Spleen (tissue), 11 donors: ENCODE data around the gene SLC25A44. TPM values are rescaled to one million over a fixed set of nuclear protein-coding genes. Genes with fewer than 3 reads are reported as not detected.

ENCODE experiments used
- DNase-seq: peaks from one replicate; pipeline ENCODE4 v3.0.0-alpha.2; 2020
- H3K27ac ChIP-seq, 8 donors: fragments of 200-600 bp; sonication (generic) in 7 of 8; 1 replicate in 4 of 8; 2 replicates in 4 of 8; pipeline versions ENCODE4 v1.5.0 to v1.8.0; 2016 to 2021; ENCODE audit warnings: inconsistent platforms in 4 of 8, mild to moderate bottlenecking in 4 of 8, moderate library complexity in 1 of 8
- H3K27me3 ChIP-seq, 7 donors: fragments of 200-600 bp; sonication (generic) in 6 of 7; replicated peaks in 1 of 7; 1 replicate in 4 of 7; 2 replicates in 3 of 7; pipeline versions ENCODE4 v1.5.0 to v1.8.0; 2016 to 2021; ENCODE audit warnings: inconsistent platforms in 3 of 7, mild to moderate bottlenecking in 1 of 7
- H3K36me3 ChIP-seq, 6 donors: fragments of 200-600 bp; sonication (generic) in 5 of 6; 1 replicate in 4 of 6; 2 replicates in 2 of 6; pipeline versions ENCODE4 v1.5.0 to v1.8.0; 2016 to 2021; ENCODE audit warnings: inconsistent platforms in 2 of 6
- H3K4me1 ChIP-seq, 6 donors: fragments of 200-600 bp; sonication (generic) in 5 of 6; 1 replicate in 3 of 6; 2 replicates in 3 of 6; pipeline versions ENCODE4 v1.5.0 to v1.8.0; 2016 to 2021; ENCODE audit warnings: inconsistent platforms in 3 of 6
- H3K4me3 ChIP-seq, 8 donors: fragments of 200-600 bp; sonication (generic) in 7 of 8; 1 replicate in 4 of 8; 2 replicates in 4 of 8; pipeline versions ENCODE4 v1.5.0 to v1.8.0; 2016 to 2021; ENCODE audit warnings: inconsistent platforms in 4 of 8, mild to moderate bottlenecking in 4 of 8, moderate library complexity in 2 of 8
- H3K9me3 ChIP-seq, 8 donors: fragments of 200-600 bp; sonication (generic) in 7 of 8; 1 replicate in 4 of 8; 2 replicates in 4 of 8; pipeline versions ENCODE4 v1.5.0 to v1.8.0; 2016 to 2021; ENCODE audit warnings: inconsistent platforms in 4 of 8
- CTCF ChIP-seq, 11 experiments: fragments of 200-600 bp in 7 of 11; fragments of 450-650 bp in 4 of 11; sonication (generic) in 4 of 11; IDR thresholded peaks in 8 of 11; conservative IDR thresholded peaks in 3 of 11; 1 replicate in 7 of 11; 2 replicates in 4 of 11; pipeline versions ENCODE4 v1.4.0 to v1.8.0; 2016 to 2021; ENCODE audit warnings: antibody characterized with exemption in 11 of 11, inconsistent platforms in 4 of 11, mild to moderate bottlenecking in 1 of 11
- POLR2A ChIP-seq, 3 donors: fragments of 450-650 bp; IDR thresholded peaks; one replicate each; pipeline ENCODE4 v1.5.1; 2017; ENCODE audit warnings: antibody characterized with exemption in 3 of 3, mild to moderate bottlenecking in 1 of 3
- POLR2AphosphoS5 ChIP-seq, 3 donors: sonication (generic); formaldehyde crosslinking; IDR thresholded peaks; one replicate each; pipeline ENCODE4 v1.5.1; 2017; ENCODE audit warnings: antibody characterized with exemption in 3 of 3
- WGBS, 5 donors: extraction: QIAGEN DNeasy Blood & Tissue Kit in 3 of 5; methylation state at CpG; one replicate each; pipeline versions ENCODE4 v1.1.5 to v1.1.7; 2013 to 2018; 5-methylcytosine and 5-hydroxymethylcytosine counted together
- intact Hi-C: fragments of 100-400 bp; cut with DNase I; formaldehyde crosslinking; loops from one replicate; pipeline ENCODE4 v1.15.0; 2023; ENCODE audit warnings: low total_unique reads
- polyA plus RNA-seq, 3 donors: library from polyadenylated mRNA; stranded (reverse); fragments of 200-250 nt; gene quantifications; one replicate each; pipeline ENCODE4 v1.2.1, GENCODE V29; 2013
- total RNA-seq, 7 donors: library from RNA; depleted of rRNA in 3 of 7; stranded (reverse); fragments of >200 nt in 3 of 7; fragmentation: NEBNext Ultra II Directional in 4 of 7; extraction: Animal tissue kit (Norgen Biotek cat#: 25700) in 4 of 7; gene quantifications; one replicate each; pipeline versions ENCODE4 v1.1.0 to v1.2.1, GENCODE V29; 2016 to 2021
- donor health status: healthy with polysubstance abuse.
- donor health status: DM: no; HTN: no; CAD: no; lungs with moderate emphysema.
- donor health status: DM: no; HTN: no; CAD: no.
- donor health status: Bipolar disorder and iron deficiency.
- donor health status: healthy.
- donor health status: DM: no; HTN: no; CAD: no.
- donor health status: DM: yes; HTN: yes; CAD: no.

Gene SLC25A44
- total and polyA plus RNA-seq, 10 donors = 4.8 to 32.7 (median 24.8) TPM

GRCh38 chr1:156244126-156244525, 50.2 kb downstream of the SLC25A44 start:
- H3K9me3 ChIP-seq = no peaks in the 10 kb centered on the region
- WGBS, 5 donors = 80 to 100% (median 97%) methylated on average over 1 to 2 of the region's 2 CpGs
- H3K4me1 ChIP-seq = peaks cover 11 to 32% (median 17%) of the 10 kb centered on the region in 6 donors
- DNase-seq = peak; percentile 63
- H3K36me3 ChIP-seq = peaks cover 3 to 44% (median 24%) of the 10 kb centered on the region in 6 donors
- H3K27me3 ChIP-seq = peaks cover 0 to 30% (median 12%) of the 10 kb centered on the region in 7 donors
- TF ChIP-seq POLR2AphosphoS5 (IDR thresholded peaks at IDR 0.05) (peak in 1 of 3 donors; percentile 2), CTCF (IDR thresholded peaks at IDR 0.05 in 8 of 11, conservative IDR thresholded peaks at IDR 0.05 in 3 of 11) (no peak), POLR2A (IDR thresholded peaks at IDR 0.05) (no peak)
- H3K4me3 ChIP-seq = no peak overlapping the region
- no peak overlapping the region for H3K27ac ChIP-seq
- intact Hi-C loops = no loop called here

GRCh38 chr1:156244712-156245111, 50.8 kb downstream of the SLC25A44 start:
- peak in 1 of 3 donors; percentile 39 for TF ChIP-seq POLR2AphosphoS5 (IDR thresholded peaks at IDR 0.05)
- no peak for TF ChIP-seq CTCF (IDR thresholded peaks at IDR 0.05 in 8 of 11, conservative IDR thresholded peaks at IDR 0.05 in 3 of 11)
- TF ChIP-seq POLR2A (IDR thresholded peaks at IDR 0.05) = no peak
- peak; percentile 71 for DNase-seq
- Histone ChIP-seq H3K4me1 (peaks cover 11 to 32% (median 17%) of the 10 kb centered on the region in 6 donors), H3K4me3 (peak overlapping the region in 1 of 8 donors; percentile 68), H3K27ac (no peak overlapping the region), H3K9me3 (no peaks in the 10 kb centered on the region), H3K36me3 (peaks cover 3 to 44% (median 24%) of the 10 kb centered on the region in 6 donors), H3K27me3 (peaks cover 0 to 30% (median 12%) of the 10 kb centered on the region in 7 donors)
- intact Hi-C loops = no loop called here
- WGBS, 5 donors = 91 to 94% (median 92%) methylated on average over 17 of the region's 17 CpGs

DNA sequence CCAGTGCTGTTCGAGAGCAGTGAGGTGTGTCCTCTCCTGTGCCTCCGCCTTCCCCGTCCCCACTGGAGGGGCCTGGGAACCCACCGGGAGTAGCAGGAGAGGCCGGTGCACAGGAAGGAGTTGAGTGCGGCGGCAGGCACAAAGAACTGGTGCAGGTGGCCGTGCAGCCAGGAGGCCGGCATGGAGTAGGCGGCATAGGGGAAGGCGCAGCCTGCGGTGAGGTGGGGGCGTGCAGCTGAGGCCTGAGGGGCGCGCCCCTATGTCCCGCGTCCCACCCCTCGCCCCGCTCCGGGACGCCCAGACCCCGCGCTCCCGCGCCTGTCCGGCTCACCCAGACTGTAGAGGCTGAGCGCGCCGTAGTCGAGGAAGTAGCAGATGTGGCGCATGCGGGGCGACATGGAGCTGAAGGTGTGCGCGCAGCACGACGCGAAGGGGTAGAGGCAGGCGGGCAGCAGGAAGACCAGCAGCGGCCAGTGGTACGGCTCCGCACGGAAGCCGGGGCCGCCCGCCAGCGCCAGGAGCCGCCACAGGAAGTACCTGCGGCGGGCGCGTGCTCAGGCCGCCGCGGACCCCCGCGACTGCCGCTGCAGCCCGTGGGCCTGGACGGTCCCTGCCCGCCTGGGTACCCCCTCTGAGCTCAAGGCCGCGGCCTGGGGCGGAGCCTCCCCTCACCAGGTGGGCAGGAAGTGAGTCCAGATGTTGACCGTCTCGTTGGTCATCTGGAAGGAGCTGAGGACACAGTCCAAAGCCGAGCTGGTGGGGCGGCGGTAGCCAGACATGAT, 51.7 kb downstream of the SLC25A44 start:
- Histone ChIP-seq H3K27ac (peak overlapping the region in 2 of 8 donors; percentile 19 to 50), H3K4me3 (peak overlapping the region; percentile 20 to 68 (median 36)), H3K9me3 (no peaks in the 10 kb centered on the region), H3K36me3 (peaks cover 0 to 44% (median 25%) of the 10 kb centered on the region in 6 donors), H3K4me1 (peaks cover 11 to 32% (median 17%) of the 10 kb centered on the region in 6 donors), H3K27me3 (peaks cover 0 to 30% (median 12%) of the 10 kb centered on the region in 7 donors)
- TF ChIP-seq POLR2AphosphoS5 (IDR thresholded peaks at IDR 0.05) = peak; percentile 42 to 80 (median 56)
- no peak for TF ChIP-seq CTCF (IDR thresholded peaks at IDR 0.05 in 8 of 11, conservative IDR thresholded peaks at IDR 0.05 in 3 of 11)
- intact Hi-C loops = no loop called here
- 4 to 9% (median 4%) methylated on average over 37 to 69 of the region's 69 CpGs for WGBS, 5 donors
- DNase-seq = peak; percentile 84

DNA sequence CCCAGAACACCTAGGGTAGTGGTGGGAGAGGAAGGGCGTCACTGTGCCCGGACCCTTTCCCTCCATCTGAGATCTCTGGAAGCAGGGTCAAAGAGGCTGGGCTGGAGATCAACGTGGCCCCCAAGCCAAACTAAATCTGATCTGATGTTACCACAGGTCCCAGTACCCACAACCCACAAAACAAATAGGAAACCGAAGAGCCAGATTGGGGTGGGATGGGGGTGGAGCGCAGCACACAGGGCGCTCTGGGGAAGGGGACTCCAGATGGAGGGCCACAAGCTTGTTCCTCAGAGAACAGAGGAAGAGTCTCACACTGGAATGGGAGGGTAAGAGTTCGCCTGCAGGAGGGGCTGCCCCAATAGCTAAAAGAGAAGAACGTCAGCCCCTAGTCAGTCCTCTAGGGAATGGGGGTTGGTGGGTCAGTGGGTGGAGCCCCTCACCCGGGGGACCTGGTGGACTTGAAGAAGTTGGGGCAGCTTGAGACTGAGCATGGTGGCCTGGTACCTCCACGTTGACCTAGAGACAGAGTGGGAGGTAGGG, 52.4 kb downstream of the SLC25A44 start:
- peak overlapping the region in 1 of 8 donors; percentile 50 for H3K27ac ChIP-seq
- no peak for TF ChIP-seq POLR2A (IDR thresholded peaks at IDR 0.05)
- TF ChIP-seq POLR2AphosphoS5 (IDR thresholded peaks at IDR 0.05) = no peak
- no peak for TF ChIP-seq CTCF (IDR thresholded peaks at IDR 0.05 in 8 of 11, conservative IDR thresholded peaks at IDR 0.05 in 3 of 11)
- no peaks in the 10 kb centered on the region for H3K9me3 ChIP-seq
- H3K4me3 ChIP-seq = peak overlapping the region in 4 of 8 donors; percentile 36 to 68 (median 42)
- no peak for DNase-seq
- peaks cover 0 to 30% (median 12%) of the 10 kb centered on the region in 7 donors for H3K27me3 ChIP-seq
- intact Hi-C loops = no loop called here
- H3K36me3 ChIP-seq = peaks cover 0 to 44% (median 29%) of the 10 kb centered on the region in 6 donors
- peaks cover 11 to 37% (median 17%) of the 10 kb centered on the region in 6 donors for H3K4me1 ChIP-seq
- 41 to 49% (median 44%) methylated on average over 10 of the region's 10 CpGs for WGBS, 5 donors
